ENCODE results near the gene UGT1A1.

UGT1A1 gene

GRCh38 chr2:233798335-233799086, 38.4 kb downstream of the UGT1A1 start:
- H3K9me3 ChIP-seq (ENCODE audit: control extremely low read depth in 1 of 5, control insufficient read depth in 4 of 5, insufficient read depth in 2 of 5, low read depth in 1 of 5, low read length in 4 of 5), result no peaks in the 10 kb centered on the region
- DNase-seq, result no peak
- WGBS (ENCODE audit: insufficient coverage), result 90% methylated on average over 12 of the region's 14 CpGs
- ChIA-PET CTCF (no interaction called here), POLR2A (no interaction called here)
- H3K4me3 ChIP-seq (ENCODE audit: control insufficient read depth in 1 of 7, extremely low read depth in 1 of 7, insufficient read depth in 4 of 7, low read depth in 2 of 7, low read length in 6 of 7), result no peak overlapping the region
- no peaks in the 10 kb centered on the region for H3K4me1 ChIP-seq (ENCODE audit: control extremely low read depth in 1 of 4, control insufficient read depth in 4 of 4, insufficient read depth in 4 of 4, low read length in 3 of 4)
- no peaks in the 10 kb centered on the region for H3K36me3 ChIP-seq (ENCODE audit: control insufficient read depth in 4 of 4, insufficient read depth in 4 of 4, low read length in 3 of 4)
- H3K27ac ChIP-seq (ENCODE audit: insufficient read depth in 1 of 2, low read depth in 1 of 2, low read length in 2 of 2, poor library complexity in 1 of 2, severe bottlenecking in 2 of 2), result no peak overlapping the region
- peaks cover 0 to 2% (median 0%) of the 10 kb centered on the region in 5 experiments for H3K27me3 ChIP-seq (replicated peaks in 2 of 5; ENCODE audit: control insufficient read depth in 4 of 5, insufficient read depth in 5 of 5, low read length in 4 of 5)

GRCh38 chr2:233799087-233799665, 39.1 kb downstream of the UGT1A1 start:
- H3K4me3 ChIP-seq (ENCODE audit: control insufficient read depth in 1 of 7, extremely low read depth in 1 of 7, insufficient read depth in 4 of 7, low read depth in 2 of 7, low read length in 6 of 7), result no peak overlapping the region
- no peaks in the 10 kb centered on the region for H3K36me3 ChIP-seq (ENCODE audit: control insufficient read depth in 4 of 4, insufficient read depth in 4 of 4, low read length in 3 of 4)
- H3K27ac ChIP-seq (ENCODE audit: insufficient read depth in 1 of 2, low read depth in 1 of 2, low read length in 2 of 2, poor library complexity in 1 of 2, severe bottlenecking in 2 of 2), result no peak overlapping the region
- H3K4me1 ChIP-seq (ENCODE audit: control extremely low read depth in 1 of 4, control insufficient read depth in 4 of 4, insufficient read depth in 4 of 4, low read length in 3 of 4), result no peaks in the 10 kb centered on the region
- WGBS (ENCODE audit: insufficient coverage), result no CpG with 5 or more reads among the region's 7 CpGs
- ChIA-PET POLR2A (no interaction called here), CTCF (no interaction called here)
- peaks cover 0 to 2% (median 0%) of the 10 kb centered on the region in 5 experiments for H3K27me3 ChIP-seq (replicated peaks in 2 of 5; ENCODE audit: control insufficient read depth in 4 of 5, insufficient read depth in 5 of 5, low read length in 4 of 5)
- H3K9me3 ChIP-seq (ENCODE audit: control extremely low read depth in 1 of 5, control insufficient read depth in 4 of 5, insufficient read depth in 2 of 5, low read depth in 1 of 5, low read length in 4 of 5), result no peaks in the 10 kb centered on the region
- no peak for DNase-seq

GRCh38 chr2:233799716-233800115, 39.6 kb downstream of the UGT1A1 start:
- WGBS (ENCODE audit: insufficient coverage), result 70% methylated on average over 5 of the region's 5 CpGs
- H3K9me3 ChIP-seq (ENCODE audit: control extremely low read depth in 1 of 5, control insufficient read depth in 4 of 5, insufficient read depth in 2 of 5, low read depth in 1 of 5, low read length in 4 of 5), result no peaks in the 10 kb centered on the region
- no peak overlapping the region for H3K27ac ChIP-seq (ENCODE audit: insufficient read depth in 1 of 2, low read depth in 1 of 2, low read length in 2 of 2, poor library complexity in 1 of 2, severe bottlenecking in 2 of 2)
- H3K36me3 ChIP-seq (ENCODE audit: control insufficient read depth in 4 of 4, insufficient read depth in 4 of 4, low read length in 3 of 4), result no peaks in the 10 kb centered on the region
- no peaks in the 10 kb centered on the region for H3K4me1 ChIP-seq (ENCODE audit: control extremely low read depth in 1 of 4, control insufficient read depth in 4 of 4, insufficient read depth in 4 of 4, low read length in 3 of 4)
- DNase-seq, result no peak
- ChIA-PET POLR2A (no interaction called here), CTCF (no interaction called here)
- H3K27me3 ChIP-seq (replicated peaks in 2 of 5; ENCODE audit: control insufficient read depth in 4 of 5, insufficient read depth in 5 of 5, low read length in 4 of 5), result peaks cover 0 to 6% (median 0%) of the 10 kb centered on the region in 5 experiments
- no peak overlapping the region for H3K4me3 ChIP-seq (ENCODE audit: control insufficient read depth in 1 of 7, extremely low read depth in 1 of 7, insufficient read depth in 4 of 7, low read depth in 2 of 7, low read length in 6 of 7)

- Histone ChIP-seq H3K4me3 (ENCODE audit: control insufficient read depth in 1 of 7, extremely low read depth in 1 of 7, insufficient read depth in 4 of 7, low read depth in 2 of 7, low read length in 6 of 7) (no peak overlapping the region), H3K27ac (ENCODE audit: insufficient read depth in 1 of 2, low read depth in 1 of 2, low read length in 2 of 2, poor library complexity in 1 of 2, severe bottlenecking in 2 of 2) (no peak overlapping the region), H3K9me3 (ENCODE audit: control extremely low read depth in 1 of 5, control insufficient read depth in 4 of 5, insufficient read depth in 2 of 5, low read depth in 1 of 5, low read length in 4 of 5) (no peaks in the 10 kb centered on the region), H3K36me3 (ENCODE audit: control insufficient read depth in 4 of 4, insufficient read depth in 4 of 4, low read length in 3 of 4) (no peaks in the 10 kb centered on the region), H3K4me1 (ENCODE audit: control extremely low read depth in 1 of 4, control insufficient read depth in 4 of 4, insufficient read depth in 4 of 4, low read length in 3 of 4) (no peaks in the 10 kb centered on the region), H3K27me3 (replicated peaks in 2 of 5; ENCODE audit: control insufficient read depth in 4 of 5, insufficient read depth in 5 of 5, low read length in 4 of 5) (peaks cover 0 to 6% (median 2%) of the 10 kb centered on the region in 5 experiments)
- POLR2A ChIA-PET, result no interaction called here
- CTCF ChIA-PET, result no interaction called here
- WGBS (ENCODE audit: insufficient coverage), result 95% methylated on average over 7 of the region's 7 CpGs
- no peak for DNase-seq
These were observed 40.1 kb downstream of the UGT1A1 start for GRCh38 chr2:233800208-233800607.

- no peaks in the 10 kb centered on the region for H3K9me3 ChIP-seq (ENCODE audit: control extremely low read depth in 1 of 5, control insufficient read depth in 4 of 5, insufficient read depth in 2 of 5, low read depth in 1 of 5, low read length in 4 of 5)
- H3K36me3 ChIP-seq (ENCODE audit: control insufficient read depth in 4 of 4, insufficient read depth in 4 of 4, low read length in 3 of 4), result no peaks in the 10 kb centered on the region
- peak; percentile 2 to 47 (median 34) for DNase-seq
- CTCF ChIA-PET, result no interaction called here
- WGBS (ENCODE audit: insufficient coverage), result 75% methylated on average over 4 of the region's 9 CpGs
- H3K4me1 ChIP-seq (ENCODE audit: control extremely low read depth in 1 of 4, control insufficient read depth in 4 of 4, insufficient read depth in 4 of 4, low read length in 3 of 4), result no peaks in the 10 kb centered on the region
- POLR2A ChIA-PET, result no interaction called here
- no peak overlapping the region for H3K4me3 ChIP-seq (ENCODE audit: control insufficient read depth in 1 of 7, extremely low read depth in 1 of 7, insufficient read depth in 4 of 7, low read depth in 2 of 7, low read length in 6 of 7)
- H3K27me3 ChIP-seq (replicated peaks in 2 of 5; ENCODE audit: control insufficient read depth in 4 of 5, insufficient read depth in 5 of 5, low read length in 4 of 5), result peaks cover 0 to 6% (median 2%) of the 10 kb centered on the region in 5 experiments
- no peak overlapping the region for H3K27ac ChIP-seq (ENCODE audit: insufficient read depth in 1 of 2, low read depth in 1 of 2, low read length in 2 of 2, poor library complexity in 1 of 2, severe bottlenecking in 2 of 2)
These were observed 41.5 kb downstream of the UGT1A1 start for GRCh38 chr2:233801357-233802131.

- Histone ChIP-seq H3K4me3 (ENCODE audit: control insufficient read depth in 1 of 7, extremely low read depth in 1 of 7, insufficient read depth in 4 of 7, low read depth in 2 of 7, low read length in 6 of 7) (no peak overlapping the region), H3K27ac (ENCODE audit: insufficient read depth in 1 of 2, low read depth in 1 of 2, low read length in 2 of 2, poor library complexity in 1 of 2, severe bottlenecking in 2 of 2) (no peak overlapping the region), H3K9me3 (ENCODE audit: control extremely low read depth in 1 of 5, control insufficient read depth in 4 of 5, insufficient read depth in 2 of 5, low read depth in 1 of 5, low read length in 4 of 5) (no peaks in the 10 kb centered on the region), H3K36me3 (ENCODE audit: control insufficient read depth in 4 of 4, insufficient read depth in 4 of 4, low read length in 3 of 4) (no peaks in the 10 kb centered on the region), H3K4me1 (ENCODE audit: control extremely low read depth in 1 of 4, control insufficient read depth in 4 of 4, insufficient read depth in 4 of 4, low read length in 3 of 4) (no peaks in the 10 kb centered on the region), H3K27me3 (replicated peaks in 2 of 5; ENCODE audit: control insufficient read depth in 4 of 5, insufficient read depth in 5 of 5, low read length in 4 of 5) (peaks cover 0 to 6% (median 3%) of the 10 kb centered on the region in 5 experiments)
- DNase-seq, result no peak
- ChIA-PET POLR2A (no interaction called here), CTCF (interaction anchor here (0.6 kb wide), 1 partner anchor 938 kb away, joined by 3 read pairs; no protein-coding TSS in a partner anchor)
- 75% methylated on average over 1 of the region's 3 CpGs for WGBS (ENCODE audit: insufficient coverage)
These were observed 42.2 kb downstream of the UGT1A1 start for GRCh38 chr2:233802132-233802815.
